ENCODE data around the gene DHRSX. TPM values are rescaled to one million over a fixed set of nuclear protein-coding genes. Genes with fewer than 3 reads are reported as not detected.
"Not testable (repeated sequence)": the region's sequence is repeated elsewhere in the genome, so short reads cannot be mapped to it uniquely, and the experiment has no call there.

The DHRSX gene
- total RNA-seq, 1 experiment from 2014 or later = 11.5 TPM

DNA sequence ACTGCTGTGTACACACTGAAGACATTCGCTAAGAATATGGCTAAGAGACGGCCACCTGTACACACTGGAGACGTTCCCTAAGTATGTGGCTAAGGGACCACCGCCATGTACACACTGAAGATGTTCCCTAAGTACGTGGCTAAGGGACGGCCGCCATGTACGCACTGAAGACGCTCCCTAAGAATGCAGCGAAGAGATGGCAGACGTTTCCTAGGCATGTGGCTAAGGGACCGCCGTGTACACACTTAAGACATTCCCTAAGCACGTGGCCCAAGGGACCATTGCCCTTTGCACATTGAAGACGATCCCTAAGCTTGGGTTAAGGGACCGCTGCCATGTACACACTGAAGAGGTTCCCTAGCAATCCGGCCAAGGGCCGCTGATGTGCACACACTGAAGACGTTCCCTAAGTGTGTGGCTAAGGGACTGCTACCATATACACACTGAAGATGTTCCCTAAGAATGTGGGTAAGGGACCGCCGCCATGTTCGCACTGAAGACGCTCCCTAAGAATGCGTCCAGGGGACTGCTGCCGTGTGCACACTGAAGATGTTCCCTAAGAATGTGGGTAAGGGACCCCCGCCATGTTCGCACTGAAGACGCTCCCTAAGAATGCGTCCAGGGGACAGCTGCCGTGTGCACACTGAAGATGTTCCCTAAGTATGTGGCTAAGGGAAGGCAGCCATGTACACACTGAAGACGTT is 36.7 kb downstream of the DHRSX start:
- Histone ChIP-seq H3K27ac (ENCODE audit: low read length) (no peak overlapping the region), H3K4me2 (ENCODE audit: low read length) (no peak overlapping the region), H3F3A (ENCODE audit: low read length, unreplicated experiment) (no peaks in the 10 kb centered on the region), H3K4me1 (ENCODE audit: insufficient read depth, low read length) (no peaks in the 10 kb centered on the region), H3K27me3 (ENCODE audit: low read length) (no peaks in the 10 kb centered on the region), H3K79me2 (ENCODE audit: low read length) (no peaks in the 10 kb centered on the region), H3K4me3 (ENCODE audit: low read length) (no peak overlapping the region), H3K9ac (ENCODE audit: low read length) (no peak overlapping the region), H2AFZ (ENCODE audit: low read length) (no peak overlapping the region), H3K9me3 (ENCODE audit: low read length) (no peaks in the 10 kb centered on the region), H3K9me2 (replicated peaks; ENCODE audit: low read length) (no peaks in the 10 kb centered on the region), H4K20me1 (ENCODE audit: low read length) (no peaks in the 10 kb centered on the region), H3K36me3 (ENCODE audit: low read depth, low read length) (no peaks in the 10 kb centered on the region)
- ChIA-PET CTCF (no interaction called here), POLR2A (ENCODE audit: unreplicated experiment) (no interaction called here)
- intact Hi-C loops (cut with micrococcal nuclease) = no loop called here
- no TSS peak for BruUV-seq (replicated peaks)
- DNase-seq (no peak), ATAC-seq (no peak)
- TF ChIP-seq EZH2 (IDR thresholded peaks at IDR 0.05; ENCODE audit: low read length, unreplicated experiment) (no peak), EZH2phosphoT487 (IDR thresholded peaks at IDR 0.05; ENCODE audit: borderline replicate concordance, low read length) (no peak)
- TF ChIP-seq, protein P1, sequence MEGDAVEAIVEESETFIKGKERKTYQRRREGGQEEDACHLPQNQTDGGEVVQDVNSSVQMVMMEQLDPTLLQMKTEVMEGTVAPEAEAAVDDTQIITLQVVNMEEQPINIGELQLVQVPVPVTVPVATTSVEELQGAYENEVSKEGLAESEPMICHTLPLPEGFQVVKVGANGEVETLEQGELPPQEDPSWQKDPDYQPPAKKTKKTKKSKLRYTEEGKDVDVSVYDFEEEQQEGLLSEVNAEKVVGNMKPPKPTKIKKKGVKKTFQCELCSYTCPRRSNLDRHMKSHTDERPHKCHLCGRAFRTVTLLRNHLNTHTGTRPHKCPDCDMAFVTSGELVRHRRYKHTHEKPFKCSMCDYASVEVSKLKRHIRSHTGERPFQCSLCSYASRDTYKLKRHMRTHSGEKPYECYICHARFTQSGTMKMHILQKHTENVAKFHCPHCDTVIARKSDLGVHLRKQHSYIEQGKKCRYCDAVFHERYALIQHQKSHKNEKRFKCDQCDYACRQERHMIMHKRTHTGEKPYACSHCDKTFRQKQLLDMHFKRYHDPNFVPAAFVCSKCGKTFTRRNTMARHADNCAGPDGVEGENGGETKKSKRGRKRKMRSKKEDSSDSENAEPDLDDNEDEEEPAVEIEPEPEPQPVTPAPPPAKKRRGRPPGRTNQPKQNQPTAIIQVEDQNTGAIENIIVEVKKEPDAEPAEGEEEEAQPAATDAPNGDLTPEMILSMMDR (conservative IDR thresholded peaks at IDR 0.05; ENCODE audit: low read depth, low read length) = no peak

DNA sequence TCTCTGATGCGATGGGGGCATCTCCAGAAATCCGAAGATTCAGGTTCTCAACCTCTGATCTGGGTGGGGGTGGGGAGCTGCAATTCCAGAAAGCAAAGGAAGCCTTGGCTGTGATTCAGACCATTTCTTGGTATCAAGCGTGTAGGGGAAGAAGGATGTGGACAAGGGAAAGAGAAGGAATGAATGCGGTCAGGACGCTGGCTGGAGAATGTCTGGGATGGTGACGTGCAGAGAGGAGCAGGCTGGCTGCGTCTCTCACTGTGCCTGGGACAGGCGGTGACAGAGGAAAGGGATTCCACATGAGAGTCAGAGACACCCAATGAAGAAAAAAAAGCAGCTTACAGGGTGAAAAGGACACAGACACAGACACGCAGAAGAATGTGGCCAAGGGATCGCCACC is 37.3 kb downstream of the DHRSX start:
- H3K4me3 ChIP-seq (ENCODE audit: low read length); intact Hi-C loops (cut with micrococcal nuclease); BruUV-seq (replicated peaks); DNase-seq; ATAC-seq; H3K36me3 ChIP-seq (ENCODE audit: low read depth, low read length); H4K20me1 ChIP-seq (ENCODE audit: low read length); H3K4me2 ChIP-seq (ENCODE audit: low read length); H3K79me2 ChIP-seq (ENCODE audit: low read length); H3K9me2 ChIP-seq (replicated peaks; ENCODE audit: low read length); H3K9me3 ChIP-seq (ENCODE audit: low read length); H3K27me3 ChIP-seq (ENCODE audit: low read length); H3K27ac ChIP-seq (ENCODE audit: low read length); POLR2A ChIA-PET (ENCODE audit: unreplicated experiment); H2AFZ ChIP-seq (ENCODE audit: low read length); H3F3A ChIP-seq (ENCODE audit: low read length, unreplicated experiment); CTCF ChIA-PET; H3K9ac ChIP-seq (ENCODE audit: low read length); H3K4me1 ChIP-seq (ENCODE audit: insufficient read depth, low read length): not testable (repeated sequence)

DNA sequence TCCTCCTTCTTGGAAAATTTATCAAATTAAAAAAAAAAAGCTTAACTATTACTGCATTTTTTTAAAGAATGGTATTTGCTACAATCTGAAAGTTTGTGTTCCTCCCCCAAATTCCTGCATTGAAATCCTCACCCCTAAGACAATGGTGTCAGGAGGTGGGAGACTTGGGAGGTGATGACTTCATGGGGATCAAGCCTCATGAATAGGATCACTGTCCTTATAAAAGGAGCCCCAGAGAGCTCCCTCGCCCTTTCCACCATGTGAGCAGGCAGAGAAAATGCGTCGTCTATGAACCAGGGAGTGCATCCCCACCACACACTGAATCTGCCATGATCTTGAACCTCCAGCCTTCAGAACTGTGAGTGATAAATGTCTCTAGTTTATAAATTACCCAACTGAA is 38.0 kb downstream of the DHRSX start:
- DNase-seq = no peak
- Histone ChIP-seq H3K4me3 (ENCODE audit: low read length) (no peak overlapping the region), H3K27me3 (ENCODE audit: low read length) (no peaks in the 10 kb centered on the region), H3K4me2 (ENCODE audit: low read length) (no peak overlapping the region), H3F3A (ENCODE audit: low read length, unreplicated experiment) (no peaks in the 10 kb centered on the region), H3K9me3 (ENCODE audit: low read length) (no peaks in the 10 kb centered on the region), H3K27ac (ENCODE audit: low read length) (no peak overlapping the region), H3K4me1 (ENCODE audit: insufficient read depth, low read length) (no peaks in the 10 kb centered on the region), H4K20me1 (ENCODE audit: low read length) (no peaks in the 10 kb centered on the region), H3K9me2 (replicated peaks; ENCODE audit: low read length) (no peaks in the 10 kb centered on the region), H3K9ac (ENCODE audit: low read length) (no peak overlapping the region), H3K36me3 (ENCODE audit: low read depth, low read length) (no peaks in the 10 kb centered on the region), H3K79me2 (ENCODE audit: low read length) (no peaks in the 10 kb centered on the region), H2AFZ (ENCODE audit: low read length) (no peak overlapping the region)
- intact Hi-C loops (cut with micrococcal nuclease) = no loop called here
- no TSS peak for BruUV-seq (replicated peaks)
- no peak for TF ChIP-seq EZH2 (IDR thresholded peaks at IDR 0.05; ENCODE audit: low read length, unreplicated experiment)
- TF ChIP-seq, protein P1 (conservative IDR thresholded peaks at IDR 0.05; ENCODE audit: low read depth, low read length) = no peak
- no peak for TF ChIP-seq EZH2phosphoT487 (IDR thresholded peaks at IDR 0.05; ENCODE audit: borderline replicate concordance, low read length)
- ATAC-seq = no peak
- CTCF ChIA-PET = no interaction called here
- POLR2A ChIA-PET (ENCODE audit: unreplicated experiment) = no interaction called here

Data from PC-3 (cell line).